ENCODE measurements around the gene NWD2.
"Not testable (repeated sequence)": the region's sequence is repeated elsewhere in the genome, so short reads cannot be mapped to it uniquely, and the experiment has no call there.

Gene NWD2

GRCh38 chr4:37467223-37467622 lies 222.7 kb downstream of the NWD2 start:
- no peak for DNase-seq (ENCODE audit: low read depth)

GRCh38 chr4:37467824-37468223 lies 223.3 kb downstream of the NWD2 start:
- DNase-seq (ENCODE audit: low read depth): no peak

- no peak for DNase-seq (ENCODE audit: low read depth)
Measured at GRCh38 chr4:37469286-37469685, 224.7 kb downstream of the NWD2 start.

GRCh38 chr4:37470245-37470644 lies 225.7 kb downstream of the NWD2 start:
- no peak for DNase-seq (ENCODE audit: low read depth)

- no peak for DNase-seq (ENCODE audit: low read depth)
Measured at GRCh38 chr4:37471093-37471492, 226.6 kb downstream of the NWD2 start.

- no peak for DNase-seq (ENCODE audit: low read depth)
Measured at GRCh38 chr4:37471971-37472370, 227.4 kb downstream of the NWD2 start.

GRCh38 chr4:37473807-37474206 lies 229.3 kb downstream of the NWD2 start:
- DNase-seq (ENCODE audit: low read depth): no peak

GRCh38 chr4:37475087-37475486 lies 230.5 kb downstream of the NWD2 start:
- no peak for DNase-seq (ENCODE audit: low read depth)

GRCh38 chr4:37475776-37476175 lies 231.2 kb downstream of the NWD2 start:
- DNase-seq (ENCODE audit: low read depth): no peak

GRCh38 chr4:37476256-37476655 lies 231.7 kb downstream of the NWD2 start:
- DNase-seq (ENCODE audit: low read depth): no peak

GRCh38 chr4:37476691-37477090 lies 232.1 kb downstream of the NWD2 start:
- DNase-seq (ENCODE audit: low read depth): no peak

GRCh38 chr4:37477126-37477525 lies 232.6 kb downstream of the NWD2 start:
- DNase-seq (ENCODE audit: low read depth): no peak

GRCh38 chr4:37478151-37478550 lies 233.6 kb downstream of the NWD2 start:
- DNase-seq (ENCODE audit: low read depth): no peak

GRCh38 chr4:37480509-37480908 lies 236.0 kb downstream of the NWD2 start:
- DNase-seq (ENCODE audit: low read depth): no peak

GRCh38 chr4:37481547-37482122 lies 237.1 kb downstream of the NWD2 start:
- DNase-seq (ENCODE audit: low read depth): no peak

GRCh38 chr4:37482236-37482913 lies 237.8 kb downstream of the NWD2 start:
- no peak for DNase-seq (ENCODE audit: low read depth)

- DNase-seq (ENCODE audit: low read depth): no peak
Measured at GRCh38 chr4:37483610-37484009, 239.1 kb downstream of the NWD2 start.

GRCh38 chr4:37486166-37486565 lies 241.6 kb downstream of the NWD2 start:
- DNase-seq (ENCODE audit: low read depth): no peak

- DNase-seq (ENCODE audit: low read depth): no peak
Measured at GRCh38 chr4:37487668-37488067, 243.1 kb downstream of the NWD2 start.

- no peak for DNase-seq (ENCODE audit: low read depth)
Measured at GRCh38 chr4:37489697-37490096, 245.2 kb downstream of the NWD2 start.

GRCh38 chr4:37490391-37491347 lies 246.1 kb downstream of the NWD2 start:
- no peak for DNase-seq (ENCODE audit: low read depth)

- not testable (repeated sequence) for DNase-seq (ENCODE audit: low read depth)
Measured at GRCh38 chr4:37495353-37495752, 250.8 kb downstream of the NWD2 start.

All from stimulated activated CD8-positive, alpha-beta memory T cell treated with anti-CD3 and anti-CD28 coated beads, Interleukin-12 subunit alpha, Interleukin-12 subunit beta, amount 100 ng/mL, for 4 hours (primary cell).